Measurements from ENCODE around the gene MAN2A1.

- no peak for TF ChIP-seq POLR2AphosphoS5 (IDR thresholded peaks at IDR 0.05; ENCODE audit: low read depth, low read length)
- no peak for TF ChIP-seq REST (IDR thresholded peaks at IDR 0.05; ENCODE audit: insufficient read depth in 1 of 2, low read depth in 2 of 2, low read length in 2 of 2)
- no peak for TF ChIP-seq TAF1 (IDR thresholded peaks at IDR 0.05; ENCODE audit: borderline replicate concordance, insufficient read depth, low read length)
- TF ChIP-seq SIN3A (IDR thresholded peaks at IDR 0.05; ENCODE audit: borderline replicate concordance, insufficient read depth, low read length) = no peak
- TF ChIP-seq FOXP2 (optimal IDR thresholded peaks at IDR 0.05; ENCODE audit: borderline replicate concordance, extremely low read depth, extremely low read length, insufficient read depth) = no peak
Measured at GRCh38 chr5:109645707-109646192, 44.0 kb upstream of the MAN2A1 start.

Measured in PFSK-1 (cell line).